ENCODE measurements around the gene NCOA7.
"Not testable (repeated sequence)": the region's sequence is repeated elsewhere in the genome, so short reads cannot be mapped to it uniquely, and the experiment has no call there.

NCOA7 gene

DNA sequence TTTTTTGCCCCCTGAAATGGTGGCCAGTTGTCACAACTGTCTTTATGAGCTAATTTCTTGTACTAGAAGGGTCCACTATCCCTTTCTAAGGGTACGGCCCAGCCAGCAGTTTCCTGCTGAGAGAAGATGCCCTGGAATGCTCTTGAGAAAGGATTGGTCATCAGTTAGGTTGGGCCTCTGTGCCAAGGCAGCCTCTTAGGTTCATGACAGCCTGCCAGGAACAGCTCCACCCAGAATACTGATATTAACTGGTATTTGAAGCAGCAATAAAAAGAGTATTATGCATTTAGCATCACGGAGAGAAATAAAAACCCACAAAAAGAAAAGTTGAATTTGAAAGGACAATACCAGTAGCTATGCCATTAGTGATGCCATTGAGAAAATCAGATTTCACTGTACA is 156.9 kb downstream of the NCOA7 start:
- Histone ChIP-seq H3K4me3 (ENCODE audit: low read length) (no peak overlapping the region), H3K9ac (ENCODE audit: low read length) (no peak overlapping the region)
- DNase-seq (ENCODE audit: low read depth) = peak; percentile 58

DNA sequence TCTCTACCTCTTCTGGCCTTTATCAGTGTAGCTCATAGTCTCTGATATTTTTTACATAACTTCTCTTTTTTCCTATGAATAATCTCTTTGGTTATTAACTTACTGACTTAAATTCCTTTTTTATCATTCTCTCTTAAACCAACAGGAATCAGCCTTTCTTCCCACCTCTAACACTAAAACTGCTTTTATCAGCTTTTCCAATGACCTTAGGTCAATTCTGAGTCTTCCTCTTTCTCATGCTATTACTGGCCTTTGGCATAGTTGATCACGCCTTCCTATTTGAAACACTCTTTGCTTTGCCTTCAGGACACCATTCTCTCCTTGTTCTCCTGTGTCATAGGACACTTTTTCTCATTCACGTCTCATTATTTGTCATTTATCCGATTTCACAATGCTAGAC is 157.7 kb downstream of the NCOA7 start:
- Histone ChIP-seq H3K4me3 (ENCODE audit: low read length) (no peak overlapping the region), H3K27me3 (replicated peaks; ENCODE audit: control insufficient read depth, insufficient read depth, low read length) (no peaks in the 10 kb centered on the region), H3K36me3 (ENCODE audit: control insufficient read depth, insufficient read depth, low read length, severe bottlenecking) (no peaks in the 10 kb centered on the region), H3K9ac (ENCODE audit: low read length) (no peak overlapping the region), H3K4me1 (ENCODE audit: control insufficient read depth, insufficient read depth, low read length) (peaks cover 38% of the 10 kb centered on the region), H3K9me3 (ENCODE audit: control insufficient read depth, low read length) (no peaks in the 10 kb centered on the region)
- no peak for DNase-seq (ENCODE audit: low read depth)

More for the DNA sequence above, 156.9 kb downstream of the NCOA7 start:
- no peaks in the 10 kb centered on the region for H3K9me3 ChIP-seq (ENCODE audit: control insufficient read depth, low read length)
- no peaks in the 10 kb centered on the region for H3K27me3 ChIP-seq (replicated peaks; ENCODE audit: control insufficient read depth, insufficient read depth, low read length)
- H3K4me1 ChIP-seq (ENCODE audit: control insufficient read depth, insufficient read depth, low read length) = peaks cover 38% of the 10 kb centered on the region
- no peaks in the 10 kb centered on the region for H3K36me3 ChIP-seq (ENCODE audit: control insufficient read depth, insufficient read depth, low read length, severe bottlenecking)

DNA sequence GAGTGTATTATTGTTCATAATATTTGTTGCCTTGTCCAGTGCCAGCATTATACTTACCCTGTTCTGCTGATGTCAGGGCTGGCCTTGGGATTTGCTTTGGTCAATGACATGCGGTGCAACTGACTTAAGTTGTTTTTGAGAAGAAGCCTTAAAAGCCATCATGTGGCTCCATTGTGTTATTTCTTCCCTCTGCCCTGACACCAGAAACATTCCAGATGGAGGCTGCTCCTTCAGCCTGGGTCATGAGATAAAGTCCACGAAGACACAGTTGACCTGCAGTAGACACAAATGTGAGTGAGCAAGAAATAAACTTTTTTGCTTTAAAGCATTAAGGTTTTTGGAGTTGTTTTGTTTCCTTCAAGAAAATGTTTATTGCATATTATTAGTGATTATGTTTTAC is 158.3 kb downstream of the NCOA7 start:
- no peaks in the 10 kb centered on the region for H3K36me3 ChIP-seq (ENCODE audit: control insufficient read depth, insufficient read depth, low read length, severe bottlenecking)
- H3K4me1 ChIP-seq (ENCODE audit: control insufficient read depth, insufficient read depth, low read length) = peaks cover 38% of the 10 kb centered on the region

DNA sequence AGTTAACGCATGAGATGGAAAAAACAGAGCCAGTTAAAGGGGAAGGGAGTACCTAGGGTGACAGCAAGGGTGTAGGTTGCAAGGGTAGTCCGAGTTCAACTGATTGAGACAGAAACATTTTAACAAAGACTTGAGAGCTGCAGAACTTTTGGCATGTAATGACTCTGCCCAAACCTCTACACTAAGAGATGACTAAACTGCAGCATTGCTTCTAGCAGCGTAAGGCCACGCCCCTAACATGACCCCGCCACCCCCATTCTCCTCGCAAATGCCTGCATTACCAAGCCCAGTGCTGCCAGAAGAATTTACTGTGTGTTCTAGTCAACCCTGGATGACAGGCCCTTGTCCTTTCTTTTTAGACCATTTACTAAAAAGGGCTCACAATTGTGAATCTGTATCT is 159.5 kb downstream of the NCOA7 start:
- no peaks in the 10 kb centered on the region for H3K27me3 ChIP-seq (replicated peaks; ENCODE audit: control insufficient read depth, insufficient read depth, low read length)

More for the DNA sequence above, 158.3 kb downstream of the NCOA7 start:
- Histone ChIP-seq H3K27me3 (replicated peaks; ENCODE audit: control insufficient read depth, insufficient read depth, low read length) (no peaks in the 10 kb centered on the region), H3K9me3 (ENCODE audit: control insufficient read depth, low read length) (no peaks in the 10 kb centered on the region), H3K9ac (ENCODE audit: low read length) (no peak overlapping the region), H3K4me3 (ENCODE audit: low read length) (no peak overlapping the region)
- no peak for DNase-seq (ENCODE audit: low read depth)

DNA sequence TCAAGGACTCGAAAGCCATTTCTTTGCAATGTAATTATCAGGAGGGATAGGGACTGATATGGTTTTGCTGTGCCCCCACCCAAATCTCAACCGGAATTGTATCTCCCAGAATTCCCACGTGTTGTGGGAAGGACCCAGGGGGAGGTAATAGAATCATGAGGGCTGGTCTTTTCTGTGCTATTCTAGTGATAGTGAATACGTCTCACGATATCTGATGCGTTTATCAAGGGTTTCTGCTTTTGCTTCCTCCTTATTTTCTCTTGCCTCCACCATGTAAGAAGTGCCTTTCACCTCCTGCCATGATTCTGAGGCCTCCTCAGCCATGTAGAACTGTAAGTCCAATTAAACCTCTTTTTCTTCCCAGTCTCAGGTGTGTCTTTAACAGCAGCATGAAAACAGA is 160.0 kb downstream of the NCOA7 start:
- not testable (repeated sequence) for H3K27me3 ChIP-seq (replicated peaks; ENCODE audit: control insufficient read depth, insufficient read depth, low read length)
- H3K4me1 ChIP-seq (ENCODE audit: control insufficient read depth, insufficient read depth, low read length) = peaks cover 22% of the 10 kb centered on the region

More for the DNA sequence above, 159.5 kb downstream of the NCOA7 start:
- Histone ChIP-seq H3K4me3 (ENCODE audit: low read length) (no peak overlapping the region), H3K36me3 (ENCODE audit: control insufficient read depth, insufficient read depth, low read length, severe bottlenecking) (no peaks in the 10 kb centered on the region), H3K9me3 (ENCODE audit: control insufficient read depth, low read length) (no peaks in the 10 kb centered on the region), H3K9ac (ENCODE audit: low read length) (no peak overlapping the region), H3K4me1 (ENCODE audit: control insufficient read depth, insufficient read depth, low read length) (peaks cover 26% of the 10 kb centered on the region)
- DNase-seq (ENCODE audit: low read depth) = peak; percentile 65

DNA sequence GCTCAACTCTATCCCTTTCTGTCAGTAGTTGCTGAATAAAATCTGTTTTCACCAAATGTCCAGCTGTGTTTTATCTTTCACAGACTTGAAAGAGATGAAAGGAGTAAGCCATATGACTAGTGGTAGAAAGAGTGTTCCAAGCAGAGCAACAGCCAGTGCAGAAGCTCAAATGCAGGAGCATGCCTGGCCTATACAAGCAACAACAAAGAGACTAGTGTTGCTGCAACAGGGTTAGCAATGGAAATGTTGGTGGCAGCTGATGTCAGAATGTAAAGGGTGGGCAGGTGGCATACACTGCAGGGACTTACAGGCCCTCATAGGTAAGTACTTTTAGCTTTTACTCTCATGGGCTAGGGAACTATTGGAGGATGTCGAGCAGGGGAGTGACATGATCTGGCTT is 160.6 kb downstream of the NCOA7 start:
- no peak for DNase-seq (ENCODE audit: low read depth)

More for the DNA sequence above, 160.0 kb downstream of the NCOA7 start:
- H3K9me3 ChIP-seq (ENCODE audit: control insufficient read depth, low read length); H3K4me3 ChIP-seq (ENCODE audit: low read length); DNase-seq (ENCODE audit: low read depth); H3K36me3 ChIP-seq (ENCODE audit: control insufficient read depth, insufficient read depth, low read length, severe bottlenecking); H3K9ac ChIP-seq (ENCODE audit: low read length): not testable (repeated sequence)

DNA sequence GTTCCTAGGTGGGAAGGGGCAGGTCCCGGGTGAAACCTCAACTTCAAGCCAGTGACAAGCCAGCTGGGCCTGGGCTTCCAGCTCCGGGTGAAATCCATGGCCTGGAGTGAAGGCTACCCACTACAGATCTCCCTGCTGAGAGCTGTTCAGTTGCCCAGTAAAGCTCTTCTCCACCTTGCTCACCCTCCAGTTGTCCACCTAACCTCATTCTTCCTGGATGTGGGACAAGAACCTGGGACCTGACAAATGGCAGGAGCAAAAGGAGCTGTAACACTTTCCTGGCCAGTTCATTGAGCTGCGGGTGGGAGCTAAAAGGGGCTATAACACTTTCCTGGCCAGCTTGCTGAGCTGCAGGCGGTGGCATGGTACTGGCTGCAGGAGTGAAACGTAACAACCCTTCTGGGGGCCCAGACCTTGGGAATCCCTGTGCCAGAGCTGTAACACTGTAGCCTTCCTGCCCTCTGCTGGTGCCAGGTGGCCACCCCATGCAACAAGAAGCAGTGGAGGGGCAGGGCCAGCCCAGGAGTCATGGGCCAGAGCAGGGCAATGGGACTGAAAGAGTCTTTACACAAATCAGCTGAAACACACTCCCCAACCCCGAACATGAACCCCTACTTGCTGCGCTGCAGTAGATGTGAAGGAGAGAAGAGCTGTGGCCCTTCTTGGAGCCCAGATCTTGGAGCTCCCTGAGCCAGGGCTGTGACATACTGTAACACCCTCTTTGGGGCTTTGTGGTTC is 162.2 kb downstream of the NCOA7 start:
- Histone ChIP-seq H3K9ac (ENCODE audit: low read length) (no peak overlapping the region), H3K9me3 (ENCODE audit: control insufficient read depth, low read length) (no peaks in the 10 kb centered on the region), H3K36me3 (ENCODE audit: control insufficient read depth, insufficient read depth, low read length, severe bottlenecking) (no peaks in the 10 kb centered on the region), H3K27me3 (replicated peaks; ENCODE audit: control insufficient read depth, insufficient read depth, low read length) (no peaks in the 10 kb centered on the region), H3K4me1 (ENCODE audit: control insufficient read depth, insufficient read depth, low read length) (peaks cover 8% of the 10 kb centered on the region), H3K4me3 (ENCODE audit: low read length) (no peak overlapping the region)
- peak; percentile 43 for DNase-seq (ENCODE audit: low read depth)

More for the DNA sequence above, 160.6 kb downstream of the NCOA7 start:
- no peak overlapping the region for H3K4me3 ChIP-seq (ENCODE audit: low read length)
- H3K9ac ChIP-seq (ENCODE audit: low read length) = no peak overlapping the region
- H3K27me3 ChIP-seq (replicated peaks; ENCODE audit: control insufficient read depth, insufficient read depth, low read length) = no peaks in the 10 kb centered on the region
- H3K4me1 ChIP-seq (ENCODE audit: control insufficient read depth, insufficient read depth, low read length) = peaks cover 16% of the 10 kb centered on the region
- H3K9me3 ChIP-seq (ENCODE audit: control insufficient read depth, low read length) = no peaks in the 10 kb centered on the region
- H3K36me3 ChIP-seq (ENCODE audit: control insufficient read depth, insufficient read depth, low read length, severe bottlenecking) = no peaks in the 10 kb centered on the region

DNA sequence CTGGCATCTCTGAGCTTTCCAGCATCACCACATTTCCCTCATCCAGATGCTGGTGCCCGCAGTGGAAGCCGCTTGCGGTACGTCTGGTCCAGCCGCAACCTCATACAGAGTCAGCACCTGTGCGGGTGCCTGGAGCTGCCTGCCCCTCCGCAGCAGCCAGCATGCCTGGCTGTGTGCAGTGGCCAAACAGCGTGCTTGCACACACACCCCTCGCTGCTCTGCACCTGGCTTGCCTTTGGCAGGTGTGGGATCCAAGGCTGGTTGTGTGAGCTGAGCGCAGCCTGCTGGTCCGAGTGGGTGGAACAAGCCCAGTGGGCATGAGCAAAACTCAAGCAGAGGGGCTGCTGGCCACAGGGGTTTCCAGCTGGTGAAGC is 162.7 kb downstream of the NCOA7 start:
- Histone ChIP-seq H3K36me3 (ENCODE audit: control insufficient read depth, insufficient read depth, low read length, severe bottlenecking) (no peaks in the 10 kb centered on the region), H3K9me3 (ENCODE audit: control insufficient read depth, low read length) (no peaks in the 10 kb centered on the region), H3K4me1 (ENCODE audit: control insufficient read depth, insufficient read depth, low read length) (peaks cover 13% of the 10 kb centered on the region), H3K27me3 (replicated peaks; ENCODE audit: control insufficient read depth, insufficient read depth, low read length) (no peaks in the 10 kb centered on the region), H3K9ac (ENCODE audit: low read length) (no peak overlapping the region), H3K4me3 (ENCODE audit: low read length) (no peak overlapping the region)
- no peak for DNase-seq (ENCODE audit: low read depth)

DNA sequence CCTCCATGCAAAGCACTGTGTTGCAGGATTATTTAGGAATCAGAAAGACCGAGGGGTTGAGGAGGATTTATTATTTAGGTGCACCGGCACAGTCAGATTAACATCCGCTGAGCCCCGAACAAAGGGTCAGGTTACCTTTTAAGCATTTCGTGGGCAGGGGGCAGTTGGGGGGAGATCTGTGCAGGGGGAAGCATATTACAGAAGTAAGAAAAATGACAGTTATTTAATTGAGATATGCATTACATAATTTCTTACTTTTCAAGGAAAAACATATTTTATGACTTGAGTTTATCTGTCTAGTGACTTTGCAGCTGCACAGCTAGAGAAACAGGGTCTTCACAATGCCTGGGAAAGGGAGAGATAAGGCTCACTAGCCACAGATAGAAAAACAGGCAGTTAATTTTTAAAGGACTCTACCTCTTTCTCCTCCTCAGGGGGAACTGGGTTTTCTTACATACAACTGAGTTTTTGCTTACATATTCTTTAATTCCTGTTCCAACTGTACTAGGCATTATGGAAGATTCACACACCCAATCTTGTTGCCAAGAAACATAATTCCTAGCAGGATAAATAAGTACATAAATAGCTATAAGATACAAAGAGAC is 164.1 kb downstream of the NCOA7 start:
- no peaks in the 10 kb centered on the region for H3K36me3 ChIP-seq (ENCODE audit: control insufficient read depth, insufficient read depth, low read length, severe bottlenecking)
- no peaks in the 10 kb centered on the region for H3K27me3 ChIP-seq (replicated peaks; ENCODE audit: control insufficient read depth, insufficient read depth, low read length)
- no peak overlapping the region for H3K9ac ChIP-seq (ENCODE audit: low read length)
- H3K4me3 ChIP-seq (ENCODE audit: low read length) = no peak overlapping the region
- H3K9me3 ChIP-seq (ENCODE audit: control insufficient read depth, low read length) = no peaks in the 10 kb centered on the region
- no peak for DNase-seq (ENCODE audit: low read depth)
- H3K4me1 ChIP-seq (ENCODE audit: control insufficient read depth, insufficient read depth, low read length) = peaks cover 13% of the 10 kb centered on the region

DNA sequence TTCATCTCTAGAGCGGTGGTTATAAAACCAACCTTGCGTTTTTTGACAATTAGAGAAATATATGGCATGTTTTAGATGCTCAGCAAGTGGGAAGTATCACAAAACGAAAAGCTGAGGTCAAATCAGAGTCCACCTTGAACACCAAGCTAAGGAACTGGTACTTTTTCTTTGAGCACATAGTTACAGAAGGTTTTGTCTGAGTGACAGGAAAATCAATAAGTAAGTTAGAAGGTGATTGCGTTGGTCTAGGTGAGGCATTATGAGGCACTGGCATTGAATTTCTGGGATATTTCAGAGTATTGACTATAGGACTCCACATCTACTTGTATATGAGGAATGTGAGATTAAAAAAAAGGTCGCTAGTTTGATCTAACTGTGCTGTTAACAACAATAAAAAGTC is 165.2 kb downstream of the NCOA7 start:
- Histone ChIP-seq H3K36me3 (ENCODE audit: control insufficient read depth, insufficient read depth, low read length, severe bottlenecking) (no peaks in the 10 kb centered on the region), H3K4me1 (ENCODE audit: control insufficient read depth, insufficient read depth, low read length) (peaks cover 13% of the 10 kb centered on the region), H3K27me3 (replicated peaks; ENCODE audit: control insufficient read depth, insufficient read depth, low read length) (no peaks in the 10 kb centered on the region), H3K9ac (ENCODE audit: low read length) (peak overlapping the region; percentile 95), H3K9me3 (ENCODE audit: control insufficient read depth, low read length) (no peaks in the 10 kb centered on the region), H3K4me3 (ENCODE audit: low read length) (peak overlapping the region; percentile 96)
- no peak for DNase-seq (ENCODE audit: low read depth)

DNA sequence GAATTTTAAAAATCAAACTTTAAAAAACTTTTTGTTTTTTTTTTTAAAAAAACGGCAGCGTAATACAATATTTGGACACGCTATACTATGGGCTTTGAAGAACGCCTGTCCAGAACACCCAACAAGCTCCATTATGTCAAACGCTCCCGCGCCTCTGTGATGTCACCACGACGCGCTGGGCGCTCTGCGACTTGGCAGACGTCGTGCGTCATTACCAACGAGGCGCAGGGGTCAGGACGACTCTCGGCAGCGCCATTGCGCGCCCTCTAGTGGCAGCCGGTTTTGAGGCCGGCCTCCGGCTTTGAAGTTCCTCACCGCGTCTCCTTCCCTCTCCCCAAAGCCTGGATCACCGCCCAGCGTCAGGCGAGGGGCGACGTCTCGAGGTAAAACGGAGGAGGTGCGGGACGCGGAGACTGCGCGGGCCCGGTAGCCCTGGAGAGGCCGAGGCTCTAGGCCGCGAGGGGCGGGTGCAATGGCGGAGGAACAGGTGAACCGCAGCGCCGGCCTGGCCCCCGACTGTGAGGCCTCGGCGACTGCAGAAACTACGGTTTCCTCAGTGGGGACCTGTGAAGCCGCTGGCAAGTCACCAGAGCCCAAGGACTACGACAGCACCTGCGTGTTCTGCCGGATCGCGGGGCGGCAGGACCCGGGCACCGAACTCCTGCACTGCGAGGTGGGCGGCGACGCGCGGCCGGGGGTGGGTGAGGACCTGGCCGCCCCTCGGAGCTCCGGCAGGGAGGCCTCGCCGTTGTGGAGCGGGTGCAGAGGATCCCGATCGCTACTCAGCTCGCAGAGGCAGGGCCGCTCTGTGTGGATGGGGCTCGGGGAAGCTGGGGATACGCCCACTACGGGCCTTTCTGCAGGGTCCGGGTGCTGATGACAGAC is 166.0 kb downstream of the NCOA7 start, which contains the start of gene HINT3:
Gene HINT3, plus strand, starts transcription at position 265 of the 885 bp plus-strand sequence. Its CDS starts 208 bp downstream, at position 473.
- Histone ChIP-seq H3K9me3 (ENCODE audit: control insufficient read depth, low read length) (no peaks in the 10 kb centered on the region), H3K9ac (ENCODE audit: low read length) (peak within 1 kb of the TSS; percentile 95), H3K4me3 (ENCODE audit: low read length) (peak within 1 kb of the TSS; percentile 96), H3K4me1 (ENCODE audit: control insufficient read depth, insufficient read depth, low read length) (peaks cover 13% of the 10 kb centered on the region), H3K36me3 (ENCODE audit: control insufficient read depth, insufficient read depth, low read length, severe bottlenecking) (no peaks in the 10 kb centered on the region), H3K27me3 (replicated peaks; ENCODE audit: control insufficient read depth, insufficient read depth, low read length) (no peaks in the 10 kb centered on the region)
- DNase-seq (ENCODE audit: low read depth) = peak; percentile 100

Data from adipocyte (in vitro differentiated cells).